WTC11 (cell line): ENCODE measurements around the gene AEBP2. TPM values are rescaled to one million over a fixed set of nuclear protein-coding genes. Genes with fewer than 3 reads are reported as not detected.
A peak's percentile ranks its signal among the peaks of the same experiment; 100 is the strongest.

Experiments used
- ATAC-seq: fragments of 200-7000 bp; cut with Tn5 transposase; 2 replicates; pipeline ENCODE4 v1.10.0; 2021; ENCODE audit warnings: mild to moderate bottlenecking, moderate library complexity
- Bru-seq: library from RNA; stranded (reverse); fragments of 400-500 nt; gene quantifications from one replicate; lab custom pipeline; 2021; lab: Mats Ljungman, UMichigan
- CTCF ChIA-PET: fragments of 300-600 bp; sonication (Branson Sonifier 250); formaldehyde crosslinking; loops from one replicate; lab custom pipeline; 2021; ENCODE audit warnings: antibody characterized with exemption; lab: Charles Lee
- POLR2A ChIA-PET: fragments of 350-600 bp; sonication (Branson Sonifier 250); formaldehyde crosslinking; loops from one replicate; lab custom pipeline; 2021; ENCODE audit warnings: antibody characterized with exemption; lab: Charles Lee
- DNase-seq: peaks from one replicate; pipeline ENCODE4 v3.0.0; 2021; ENCODE audit warnings: low spot score
- H3K27ac Mint-ChIP-seq: 2 replicates; pipeline ENCODE4 v1.8.0; 2021; ENCODE audit warnings: mixed read lengths
- H3K27me3 Mint-ChIP-seq: 2 replicates; pipeline ENCODE4 v1.8.0; 2021; ENCODE audit warnings: low read depth, mild to moderate bottlenecking, moderate library complexity, mixed read lengths
- H3K36me3 Mint-ChIP-seq: 2 replicates; pipeline ENCODE4 v1.8.0; 2021; ENCODE audit warnings: mixed read lengths
- H3K4me1 Mint-ChIP-seq: 2 replicates; pipeline ENCODE4 v1.8.0; 2022; ENCODE audit warnings: mixed read lengths
- H3K4me3 Mint-ChIP-seq: 2 replicates; pipeline ENCODE4 v1.8.0; 2021; ENCODE audit warnings: mild to moderate bottlenecking, moderate library complexity, mixed read lengths
- H3K9me3 Mint-ChIP-seq: 2 replicates; pipeline ENCODE4 v1.8.0; 2021; ENCODE audit warnings: mixed read lengths
- ARID4B ChIP-seq: sonication (generic); formaldehyde crosslinking; IDR thresholded peaks from 2 replicates; pipeline ENCODE4 v1.8.0; 2023; ENCODE audit warnings: missing genetic modification reagents, mild to moderate bottlenecking, borderline replicate concordance
- ATF2 ChIP-seq: sonication (generic); formaldehyde crosslinking; IDR thresholded peaks from 2 replicates; pipeline ENCODE4 v1.8.1; 2022; ENCODE audit warnings: low read depth, missing genetic modification reagents, borderline replicate concordance
- ATF3 ChIP-seq: sonication (generic); formaldehyde crosslinking; conservative IDR thresholded peaks from 2 replicates; pipeline ENCODE4 v1.8.1; 2022; ENCODE audit warnings: mild to moderate bottlenecking, missing genetic modification reagents
- CDX4 ChIP-seq: fragments of 250-450 bp; sonication (Bioruptor Pico); IDR thresholded peaks from 2 replicates; pipeline ENCODE4 v1.9.0; 2021; ENCODE audit warnings: moderate library complexity, mild to moderate bottlenecking, inconsistent platforms, borderline replicate concordance
- CREB1 ChIP-seq: sonication (generic); formaldehyde crosslinking; IDR thresholded peaks from 2 replicates; pipeline ENCODE4 v1.8.0; 2023; ENCODE audit warnings: mild to moderate bottlenecking, missing genetic modification reagents
- E2F5 ChIP-seq: sonication (generic); formaldehyde crosslinking; IDR thresholded peaks from 2 replicates; pipeline ENCODE4 v1.8.1; 2022; ENCODE audit warnings: mild to moderate bottlenecking, moderate library complexity, missing genetic modification reagents
- ETV6 ChIP-seq: sonication (generic); formaldehyde crosslinking; IDR thresholded peaks from 2 replicates; pipeline ENCODE4 v1.8.1; 2022; ENCODE audit warnings: mild to moderate bottlenecking, missing genetic modification reagents
- FOXK1 ChIP-seq: sonication (generic); formaldehyde crosslinking; IDR thresholded peaks from 2 replicates; pipeline ENCODE4 v1.8.0; 2022; ENCODE audit warnings: mild to moderate bottlenecking, moderate library complexity, missing genetic modification reagents
- GRHL2 ChIP-seq: fragments of 250-450 bp; sonication (Bioruptor Pico); IDR thresholded peaks from 2 replicates; pipeline ENCODE4 v1.8.0; 2022; ENCODE audit warnings: mild to moderate bottlenecking, moderate library complexity; ENCODE audit not compliant: insufficient replicate concordance, severe bottlenecking
- JAZF1 ChIP-seq: fragments of 250-450 bp; sonication (Bioruptor Pico); IDR thresholded peaks from 2 replicates; pipeline ENCODE4 v1.9.0; 2021; ENCODE audit warnings: moderate library complexity, mild to moderate bottlenecking, inconsistent platforms
- MYBL2 ChIP-seq: sonication (generic); formaldehyde crosslinking; IDR thresholded peaks from 2 replicates; pipeline ENCODE4 v1.8.1; 2023; ENCODE audit warnings: mild to moderate bottlenecking, moderate library complexity, missing genetic modification reagents
- NR1H2 ChIP-seq: sonication (generic); formaldehyde crosslinking; IDR thresholded peaks from 2 replicates; pipeline ENCODE4 v1.9.0; 2021; ENCODE audit warnings: mild to moderate bottlenecking, moderate library complexity, missing genetic modification reagents
- SMAD3 ChIP-seq: sonication (generic); formaldehyde crosslinking; IDR thresholded peaks from 2 replicates; pipeline ENCODE4 v1.8.0; 2022; ENCODE audit warnings: missing genetic modification reagents, mild to moderate bottlenecking, borderline replicate concordance
- USF1 ChIP-seq: sonication (generic); formaldehyde crosslinking; IDR thresholded peaks from 2 replicates; pipeline ENCODE4 v1.8.0; 2022; ENCODE audit warnings: mild to moderate bottlenecking, missing genetic modification reagents
- ZNF138 ChIP-seq: sonication (generic); formaldehyde crosslinking; conservative IDR thresholded peaks from 2 replicates; pipeline ENCODE4 v1.8.1; 2022; ENCODE audit warnings: mild to moderate bottlenecking, moderate library complexity, missing genetic modification reagents
- ZNF263 ChIP-seq: sonication (generic); formaldehyde crosslinking; IDR thresholded peaks from 2 replicates; pipeline ENCODE4 v1.8.1; 2022; ENCODE audit warnings: low read depth, mild to moderate bottlenecking, moderate library complexity, missing genetic modification reagents
- ZNF317 ChIP-seq: sonication (generic); formaldehyde crosslinking; IDR thresholded peaks from 2 replicates; pipeline ENCODE4 v1.8.1; 2023; ENCODE audit warnings: low read depth, mild to moderate bottlenecking, moderate library complexity, missing genetic modification reagents, borderline replicate concordance
- ZNF396 ChIP-seq: fragments of 250-450 bp; sonication (Bioruptor Pico); IDR thresholded peaks from 2 replicates; pipeline ENCODE4 v1.8.0; 2021; ENCODE audit warnings: mild to moderate bottlenecking, moderate library complexity, borderline replicate concordance
- ZNF425 ChIP-seq: fragments of 250-450 bp; sonication (Bioruptor Pico); conservative IDR thresholded peaks from 2 replicates; pipeline ENCODE4 v1.9.0; 2021; ENCODE audit warnings: mild to moderate bottlenecking
- long read RNA-seq, 3 experiments: library from RNA in 1 of 3; library from capped mRNA in 1 of 3; library from polyadenylated mRNA in 1 of 3; unstranded in 2 of 3; stranded (forward) in 1 of 3; transcript quantifications; one replicate each; pipeline ENCODE4 v2.0.0, GENCODE V29; 2021
- total RNA-seq: library from RNA; stranded (reverse); gene quantifications from 3 replicates; pipeline ENCODE4 v1.2.3, GENCODE V29; 2021

AEBP2 gene
- total RNA-seq (61.9 to 69.9 TPM (median 65.9 TPM) in 3 replicates), Bru-seq, nascent RNA (percentile 87 among the genes with signal in this experiment)
- long read RNA-seq, experiment 1, full-length matches to known transcripts = 72 of 125 reads
- long read RNA-seq, experiment 1, partial matches to known transcripts = 10 of 125 reads
- long read RNA-seq, experiment 1, other reads (novel, unspliced or antisense) = 43 of 125 reads
- long read RNA-seq, experiment 2, full-length matches to known transcripts = 21 of 66 reads
- long read RNA-seq, experiment 2, partial matches to known transcripts = 33 of 66 reads
- long read RNA-seq, experiment 2, other reads (novel, unspliced or antisense) = 12 of 66 reads
- long read RNA-seq, experiment 3, partial matches to known transcripts = 0 of 2 reads
- long read RNA-seq, experiment 3, other reads (novel, unspliced or antisense) = 2 of 2 reads

- peaks cover 60% of the 10 kb centered on the region for H3K4me1 Mint-ChIP-seq
- no peaks in the 10 kb centered on the region; the same call in 1 of the 2 replicates for H3K27me3 Mint-ChIP-seq
- DNase-seq (peak; percentile 83), ATAC-seq (peak; percentile 69)
- CTCF ChIA-PET = interaction anchor here (1.1 kb wide), 1 partner anchor 28 kb away, joined by 3 read pairs; no protein-coding TSS in a partner anchor
- no peaks in the 10 kb centered on the region for H3K9me3 Mint-ChIP-seq
- peaks cover 26% of the 10 kb centered on the region for H3K36me3 Mint-ChIP-seq
- peak within 1 kb of the TSS; percentile 95 for H3K27ac Mint-ChIP-seq
- POLR2A ChIA-PET = interaction anchor here (0.7 to 1.3 kb wide), 3 partner anchors 14 to 212 kb away, joined by 3 to 5 read pairs (median 3); no protein-coding TSS in a partner anchor
- peak within 1 kb of the TSS; percentile 99 for H3K4me3 Mint-ChIP-seq
- TF ChIP-seq GRHL2 (no peak), CDX4 (CRISPR knock-in tag) (no peak), ZNF138 (CRISPR knock-in tag) (peak; percentile 78; the same call in 1 of the 2 replicates), ZNF396 (CRISPR knock-in tag) (no peak), ATF2 (0 out of 2 replicates have a peak, but pooled peaks have one; percentile 55), ETV6 (no peak), NR1H2 (no peak), ATF3 (CRISPR knock-in tag) (no peak), FOXK1 (CRISPR knock-in tag) (peak; percentile 40; the same call in 1 of the 2 replicates), JAZF1 (CRISPR knock-in tag) (no peak), ARID4B (CRISPR knock-in tag) (peak; percentile 21; the same call in 1 of the 2 replicates), CREB1 (CRISPR knock-in tag) (0 out of 2 replicates have a peak, but pooled peaks have one; percentile 21), ZNF263 (CRISPR knock-in tag) (peak; percentile 52; the same call in 1 of the 2 replicates), SMAD3 (CRISPR knock-in tag) (no peak), USF1 (CRISPR knock-in tag) (peak; percentile 7; the same call in 1 of the 2 replicates), E2F5 (peak; percentile 36; the same call in 1 of the 2 replicates), ZNF425 (CRISPR knock-in tag) (no peak), ZNF317 (CRISPR knock-in tag) (no peak; the same call in 1 of the 2 replicates), MYBL2 (CRISPR knock-in tag) (peak; percentile 52; the same call in 1 of the 2 replicates)
Measured at GRCh38 chr12:19439059-19440018, at the start of gene AEBP2. AEBP2 (plus strand) TSS chr12:19439492; CDS start chr12:19439700, 208 bp downstream.
